Left ventricle myocardium superior (tissue), 1 donor: ENCODE measurements around the gene SNX8. TPM values are rescaled to one million over a fixed set of nuclear protein-coding genes. Genes with fewer than 3 reads are reported as not detected.
"Not testable (repeated sequence)": the region's sequence is repeated elsewhere in the genome, so short reads cannot be mapped to it uniquely, and the experiment has no call there.

Source experiments
- ATAC-seq: fragments of 200-7000 bp; cut with Tn5 transposase; one replicate; pipeline ENCODE4 v1.9.1; 2020; ENCODE audit warnings: mild to moderate bottlenecking, moderate library complexity
- DNase-seq: peaks from one replicate; pipeline ENCODE4 v3.0.0-alpha.2; 2020
- intact Hi-C: fragments of 100-400 bp; cut with micrococcal nuclease; formaldehyde crosslinking; loops from one replicate; pipeline ENCODE4 v1.11.0; 2022
- total RNA-seq: library from RNA; stranded (reverse); fragmentation: NEBNext Ultra II Directional; extraction: Animal tissue kit (Norgen Biotek cat#: 25700); gene quantifications from one replicate; pipeline ENCODE4 v1.2.1, GENCODE V29; 2021
- donor health status: DM: no; HTN: yes; CAD: no; lungs with severe emphysema.

SNX8 gene
- total RNA-seq, 1 donor from 2014 or later: 16.7 TPM

- intact Hi-C loops, ATAC-seq: not testable (repeated sequence)
These were observed 18.5 kb upstream of the SNX8 start for GRCh38 chr7:2332606-2333231.

DNA sequence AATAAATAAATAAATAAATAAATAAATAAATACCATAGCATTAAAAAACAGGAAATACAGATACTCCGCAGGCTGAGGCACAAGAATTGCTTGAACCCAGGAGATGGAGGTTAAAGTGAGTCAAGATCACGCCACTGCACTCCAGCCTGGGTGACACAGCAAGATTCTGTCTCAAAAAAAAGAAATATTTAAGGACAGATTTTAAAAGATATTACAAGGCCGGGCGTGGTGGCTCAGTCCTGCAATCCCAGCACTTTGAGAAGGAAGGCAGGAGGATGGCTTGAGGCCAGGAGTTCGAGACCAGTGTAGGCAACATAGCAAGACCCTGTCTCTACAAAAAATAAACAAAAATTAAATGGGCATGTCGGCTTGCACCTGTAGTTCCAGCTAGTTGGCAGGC lies 17.5 kb upstream of the SNX8 start:
- DNase-seq (no peak), ATAC-seq (no peak)
- intact Hi-C loops: no loop called here

More at GRCh38 chr7:2332606-2333231, 18.5 kb upstream of the SNX8 start:
- not testable (repeated sequence) for DNase-seq

- ATAC-seq (no peak), DNase-seq (no peak)
- intact Hi-C loops: no loop called here
These were observed 16.3 kb upstream of the SNX8 start for GRCh38 chr7:2330493-2330892.

- intact Hi-C loops: no loop called here
- peak; percentile 26 for ATAC-seq
- no peak for DNase-seq
These were observed 12.7 kb upstream of the SNX8 start for GRCh38 chr7:2326951-2327350.

DNA sequence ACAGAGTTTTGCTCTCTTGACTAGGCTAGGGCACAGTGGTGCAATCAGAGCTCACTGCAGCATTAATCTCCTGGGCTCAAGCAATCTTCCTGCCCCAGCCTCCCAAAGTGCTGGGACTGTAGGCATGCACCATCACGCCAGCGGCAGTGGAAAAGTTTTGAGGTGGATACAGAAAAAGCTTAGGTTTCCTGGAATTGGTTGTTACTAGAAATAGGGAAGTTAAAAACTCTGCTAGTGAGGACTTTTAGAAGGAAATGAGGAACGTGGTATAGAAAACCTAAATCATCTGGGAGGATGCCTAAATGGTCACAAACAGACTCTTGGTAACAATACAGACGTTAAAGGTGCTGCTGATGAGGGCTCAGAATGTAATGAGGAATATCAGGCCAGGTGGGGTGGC lies 10.9 kb upstream of the SNX8 start:
- intact Hi-C loops: no loop called here
- DNase-seq (no peak), ATAC-seq (no peak)

GRCh38 chr7:2321020-2321419 lies 6.8 kb upstream of the SNX8 start:
- no peak for ATAC-seq
- DNase-seq: no peak
- intact Hi-C loops: no loop called here

GRCh38 chr7:2317556-2318293 lies 3.5 kb upstream of the SNX8 start:
- ATAC-seq (no peak), DNase-seq (no peak)
- intact Hi-C loops: no loop called here

- intact Hi-C loops: no loop called here
- DNase-seq (no peak), ATAC-seq (no peak)
These were observed 2.3 kb upstream of the SNX8 start for GRCh38 chr7:2316578-2316977.

- ATAC-seq: no peak
- intact Hi-C loops: no loop called here
- DNase-seq: no peak
These were observed 1.5 kb upstream of the SNX8 start for GRCh38 chr7:2315787-2316186.

DNA sequence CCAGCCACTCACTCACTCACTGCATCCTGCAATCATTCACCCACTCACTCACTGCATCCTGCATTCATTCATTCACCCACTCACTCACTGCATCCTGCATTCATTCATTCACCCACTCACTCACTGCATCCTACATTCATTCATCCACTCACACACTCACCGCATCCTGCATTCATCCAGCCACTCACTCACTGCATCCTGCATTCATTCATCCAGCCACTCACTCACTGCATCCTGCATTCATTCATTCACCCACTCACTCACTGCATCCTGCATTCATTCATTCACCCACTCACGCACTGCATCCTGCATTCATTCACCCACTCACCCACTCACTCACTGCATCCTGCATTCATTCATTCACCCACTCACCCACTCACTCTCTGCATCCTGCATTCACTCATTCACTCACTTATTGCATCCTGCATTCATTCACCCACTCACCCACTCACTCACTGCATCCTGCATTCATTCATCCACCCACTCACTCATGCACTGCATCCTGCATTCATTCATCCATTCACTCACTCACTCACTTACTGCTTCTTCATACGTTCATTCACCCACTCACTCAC lies 802 bp upstream of the SNX8 start:
- DNase-seq, intact Hi-C loops, ATAC-seq: not testable (repeated sequence)

DNA sequence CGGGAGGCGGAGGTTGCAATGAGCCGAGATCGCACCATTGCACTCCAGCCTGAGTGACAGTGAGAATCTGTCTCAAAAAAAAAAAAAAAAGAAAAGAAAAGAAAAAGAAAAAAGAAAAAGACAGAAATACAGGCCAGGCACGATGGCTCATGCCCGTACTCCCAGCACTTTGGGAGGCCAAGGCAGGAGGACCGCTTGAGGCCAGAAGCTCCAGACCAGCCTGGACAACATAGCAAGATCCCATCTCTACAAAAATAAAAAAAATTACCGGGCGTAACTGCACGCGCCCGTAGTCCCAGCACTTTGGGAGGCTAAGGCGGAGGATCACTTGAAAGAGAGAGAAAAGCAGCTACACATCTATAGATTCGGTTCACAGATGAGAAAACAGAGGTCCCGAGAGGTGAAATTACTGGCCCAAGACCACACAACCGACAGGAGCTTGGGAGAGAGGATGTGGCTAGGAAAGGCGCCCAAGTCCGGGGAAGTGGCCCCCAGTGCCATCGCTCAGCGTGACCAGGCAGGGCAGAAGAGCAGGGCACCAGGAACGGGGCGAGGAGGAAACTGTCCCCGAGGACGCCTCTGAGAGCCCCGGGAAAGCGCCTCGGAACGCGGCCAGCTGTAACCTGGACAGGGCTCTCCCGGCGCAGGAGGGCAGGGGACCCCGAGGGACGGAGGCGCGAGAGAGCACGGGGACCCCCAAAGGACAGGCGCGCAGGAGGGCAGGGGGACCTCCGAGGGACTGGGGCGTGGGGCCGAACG lies 612 bp downstream of the SNX8 start:
- intact Hi-C loops: no loop called here
- DNase-seq: peak; percentile 61
- ATAC-seq: peak; percentile 36

DNA sequence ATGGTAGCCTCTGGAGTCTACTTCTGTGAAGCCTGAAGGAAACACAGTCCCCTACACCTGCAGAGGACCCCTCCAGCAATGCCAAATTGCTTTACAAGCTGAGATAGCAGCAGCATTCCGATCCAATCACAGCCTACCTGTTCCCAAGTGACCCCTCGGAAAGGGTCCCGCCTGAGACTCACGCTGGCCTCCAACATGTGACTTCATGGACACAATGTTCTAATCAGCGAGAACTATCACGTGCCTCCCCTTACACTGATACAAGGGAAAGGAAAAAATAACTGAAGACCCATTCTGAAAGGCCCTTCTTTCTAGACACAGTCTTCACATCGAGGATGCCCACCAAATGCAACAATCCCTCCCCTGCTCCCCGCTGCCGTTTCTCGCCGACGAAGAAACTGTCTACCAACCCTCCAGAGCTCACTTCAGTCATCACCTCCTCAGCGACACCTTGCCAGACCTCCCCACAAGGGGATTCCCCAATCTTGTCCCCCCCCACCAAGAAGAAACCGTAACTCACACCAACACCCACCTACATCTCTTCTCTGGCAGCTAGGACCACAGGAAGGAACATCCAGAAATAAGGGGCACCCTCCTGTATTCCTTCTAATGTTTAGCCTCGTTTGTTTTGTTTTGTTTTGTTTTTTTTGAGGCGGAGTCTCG lies 1.8 kb downstream of the SNX8 start:
- intact Hi-C loops: no loop called here
- DNase-seq: no peak
- ATAC-seq: no peak

DNA sequence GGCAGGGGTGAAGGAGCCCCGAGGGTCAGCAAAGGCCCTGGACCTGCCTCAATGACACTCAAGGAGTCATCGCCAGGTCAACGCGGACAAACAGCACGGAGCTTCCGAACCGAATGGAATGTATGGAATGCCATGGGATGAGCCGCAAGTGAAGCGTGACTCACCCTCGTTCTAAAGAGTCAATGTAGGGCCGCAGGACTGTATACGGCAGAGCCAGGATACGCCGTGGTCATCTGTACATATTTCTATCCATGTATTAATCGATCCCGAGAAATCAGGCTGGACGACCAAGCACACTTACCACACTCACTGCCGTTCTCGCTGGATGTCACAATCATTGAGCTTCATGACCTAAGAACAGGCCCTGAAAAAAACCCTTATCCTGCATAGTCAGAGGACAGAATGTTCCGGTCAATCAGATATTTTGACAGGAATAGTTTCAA lies 4.3 kb downstream of the SNX8 start:
- ATAC-seq: no peak
- intact Hi-C loops: no loop called here
- no peak for DNase-seq

GRCh38 chr7:2307690-2308107 lies 6.5 kb downstream of the SNX8 start:
- ATAC-seq: no peak
- no peak for DNase-seq
- intact Hi-C loops: no loop called here

GRCh38 chr7:2306688-2307087 lies 7.6 kb downstream of the SNX8 start:
- DNase-seq: no peak
- intact Hi-C loops: no loop called here
- no peak for ATAC-seq

DNA sequence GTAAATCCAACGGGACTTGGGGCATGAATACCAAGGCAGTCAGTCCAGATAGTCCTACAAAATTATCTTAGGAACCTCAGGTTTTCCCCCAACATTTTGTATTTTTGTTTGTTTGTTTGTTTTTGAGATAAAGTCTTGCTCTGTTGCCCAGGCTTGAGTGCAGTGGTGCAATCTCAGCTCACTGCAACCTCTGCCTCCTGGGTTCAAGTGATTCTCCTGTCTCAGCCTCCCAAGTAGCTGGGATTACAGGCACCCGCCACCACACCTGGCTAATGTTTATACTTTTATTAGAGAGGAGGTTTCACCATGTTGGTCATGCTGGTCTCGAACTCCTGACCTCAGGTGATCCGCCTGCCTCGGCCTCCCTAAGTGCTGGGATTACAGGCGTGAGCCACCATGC lies 9.0 kb downstream of the SNX8 start:
- DNase-seq, intact Hi-C loops, ATAC-seq: not testable (repeated sequence)

DNA sequence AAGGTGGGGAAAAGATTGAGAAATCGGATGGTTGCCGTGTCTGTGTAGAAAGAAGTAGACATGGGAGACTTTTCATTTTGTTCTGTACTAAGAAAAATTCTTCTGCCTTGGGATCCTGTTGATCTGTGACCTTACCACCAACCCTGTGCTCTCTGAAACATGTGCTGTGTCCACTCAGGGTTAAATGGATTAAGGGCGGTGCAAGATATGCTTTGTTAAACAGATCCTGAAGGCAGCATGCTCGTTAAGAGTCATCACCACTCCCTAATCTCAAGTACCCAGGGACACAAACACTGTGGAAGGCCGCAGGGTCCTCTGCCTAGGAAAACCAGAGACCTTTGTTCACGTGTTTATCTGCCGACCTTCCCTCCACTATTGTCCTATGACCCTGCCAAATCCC lies 10.7 kb downstream of the SNX8 start:
- intact Hi-C loops, ATAC-seq: not testable (repeated sequence)

GRCh38 chr7:2302743-2303397 lies 11.4 kb downstream of the SNX8 start:
- ATAC-seq, intact Hi-C loops, DNase-seq: not testable (repeated sequence)

More for the DNA sequence above, 10.7 kb downstream of the SNX8 start:
- DNase-seq: not testable (repeated sequence)

GRCh38 chr7:2301511-2301863 lies 12.8 kb downstream of the SNX8 start:
- intact Hi-C loops: no loop called here
- ATAC-seq (no peak), DNase-seq (no peak)
